Measurements from ENCODE around the gene PALM3. TPM values are rescaled to one million over a fixed set of nuclear protein-coding genes. Genes with fewer than 3 reads are reported as not detected.
"Not testable (repeated sequence)": the region's sequence is repeated elsewhere in the genome, so short reads cannot be mapped to it uniquely, and the experiment has no call there.

PALM3 gene
- total RNA-seq, 1 donor from 2014 or later: 1.7 TPM

DNA sequence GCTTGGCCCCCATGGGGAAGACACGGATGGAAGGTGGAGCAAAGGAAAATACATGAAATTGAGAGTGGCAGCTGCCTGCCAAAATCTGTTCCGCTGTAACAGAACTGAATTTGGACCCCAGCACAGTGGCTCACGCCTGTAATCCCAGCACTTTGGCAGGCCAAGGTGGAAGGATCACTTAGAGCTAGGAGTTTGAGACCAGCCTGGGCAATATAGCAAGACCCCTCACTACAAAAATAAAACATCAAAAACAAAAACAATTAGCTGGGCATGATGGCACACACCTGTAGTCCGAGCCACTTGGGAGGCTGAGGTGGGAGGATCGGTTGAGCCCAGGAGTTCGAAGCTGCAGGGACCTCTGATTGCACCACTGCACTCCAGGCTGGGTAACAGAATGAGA is 9.4 kb downstream of the PALM3 start:
- no peaks in the 10 kb centered on the region for H3K4me1 ChIP-seq
- TF ChIP-seq, protein P1, sequence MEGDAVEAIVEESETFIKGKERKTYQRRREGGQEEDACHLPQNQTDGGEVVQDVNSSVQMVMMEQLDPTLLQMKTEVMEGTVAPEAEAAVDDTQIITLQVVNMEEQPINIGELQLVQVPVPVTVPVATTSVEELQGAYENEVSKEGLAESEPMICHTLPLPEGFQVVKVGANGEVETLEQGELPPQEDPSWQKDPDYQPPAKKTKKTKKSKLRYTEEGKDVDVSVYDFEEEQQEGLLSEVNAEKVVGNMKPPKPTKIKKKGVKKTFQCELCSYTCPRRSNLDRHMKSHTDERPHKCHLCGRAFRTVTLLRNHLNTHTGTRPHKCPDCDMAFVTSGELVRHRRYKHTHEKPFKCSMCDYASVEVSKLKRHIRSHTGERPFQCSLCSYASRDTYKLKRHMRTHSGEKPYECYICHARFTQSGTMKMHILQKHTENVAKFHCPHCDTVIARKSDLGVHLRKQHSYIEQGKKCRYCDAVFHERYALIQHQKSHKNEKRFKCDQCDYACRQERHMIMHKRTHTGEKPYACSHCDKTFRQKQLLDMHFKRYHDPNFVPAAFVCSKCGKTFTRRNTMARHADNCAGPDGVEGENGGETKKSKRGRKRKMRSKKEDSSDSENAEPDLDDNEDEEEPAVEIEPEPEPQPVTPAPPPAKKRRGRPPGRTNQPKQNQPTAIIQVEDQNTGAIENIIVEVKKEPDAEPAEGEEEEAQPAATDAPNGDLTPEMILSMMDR (IDR thresholded peaks at IDR 0.05): no peak
- H3K36me3 ChIP-seq: no peaks in the 10 kb centered on the region
- H3K9me3 ChIP-seq: no peaks in the 10 kb centered on the region
- H3K4me3 ChIP-seq: no peak overlapping the region
- no peak overlapping the region for H3K27ac ChIP-seq
- H3K27me3 ChIP-seq: no peaks in the 10 kb centered on the region
- intact Hi-C loops (cut with DNase I): no loop called here
- no peak for DNase-seq (ENCODE audit: low spot score in 2 of 2)

DNA sequence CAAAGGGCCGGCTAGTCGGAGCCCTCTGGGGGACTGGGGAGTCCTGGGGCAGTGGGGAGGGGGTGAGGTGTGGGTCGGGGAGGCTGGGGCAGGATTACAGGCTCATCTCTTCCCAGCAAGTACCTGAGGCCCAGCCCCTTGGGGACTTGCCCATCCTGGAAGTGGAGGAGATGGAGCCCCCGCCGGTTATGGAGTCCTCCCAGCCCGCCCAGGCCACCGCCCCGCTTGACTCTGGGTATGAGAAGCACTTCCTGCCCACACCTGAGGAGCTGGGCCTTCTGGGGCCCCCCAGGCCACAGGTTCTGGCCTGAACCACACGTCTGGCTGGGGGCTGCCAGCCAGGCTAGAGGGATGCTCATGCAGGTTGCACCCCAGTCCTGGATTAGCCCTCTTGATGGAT is 9.9 kb downstream of the PALM3 start:
- Histone ChIP-seq H3K4me1 (no peaks in the 10 kb centered on the region), H3K27me3 (no peaks in the 10 kb centered on the region), H3K4me3 (no peak overlapping the region), H3K27ac (no peak overlapping the region), H3K9me3 (no peaks in the 10 kb centered on the region), H3K36me3 (no peaks in the 10 kb centered on the region)
- TF ChIP-seq, protein P1 (IDR thresholded peaks at IDR 0.05): no peak
- intact Hi-C loops (cut with DNase I): no loop called here
- no peak for DNase-seq (ENCODE audit: low spot score in 2 of 2)

DNA sequence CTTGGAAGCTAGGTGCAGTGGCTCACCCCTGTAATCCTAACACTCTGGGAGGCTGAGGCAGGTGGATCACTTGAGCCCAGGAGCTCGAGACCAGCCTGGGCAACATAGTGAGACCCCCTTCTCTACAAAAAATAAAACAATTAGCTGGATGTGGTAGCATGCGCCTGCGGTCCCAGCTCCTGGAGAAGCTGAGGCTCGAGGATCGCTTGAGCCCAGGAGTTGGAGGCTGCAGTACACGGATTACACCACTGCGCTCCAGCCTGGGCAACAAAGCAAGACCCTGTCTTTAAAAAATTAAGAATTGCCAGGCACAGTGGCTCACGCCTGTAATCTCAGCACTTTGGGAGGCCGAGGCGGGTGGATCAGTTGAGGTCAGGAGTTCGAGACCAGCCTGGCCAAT is 10.9 kb downstream of the PALM3 start:
- H3K27ac ChIP-seq; H3K36me3 ChIP-seq; H3K4me1 ChIP-seq; H3K4me3 ChIP-seq; intact Hi-C loops (cut with DNase I); H3K27me3 ChIP-seq; H3K9me3 ChIP-seq; DNase-seq (ENCODE audit: low spot score in 2 of 2): not testable (repeated sequence)

DNA sequence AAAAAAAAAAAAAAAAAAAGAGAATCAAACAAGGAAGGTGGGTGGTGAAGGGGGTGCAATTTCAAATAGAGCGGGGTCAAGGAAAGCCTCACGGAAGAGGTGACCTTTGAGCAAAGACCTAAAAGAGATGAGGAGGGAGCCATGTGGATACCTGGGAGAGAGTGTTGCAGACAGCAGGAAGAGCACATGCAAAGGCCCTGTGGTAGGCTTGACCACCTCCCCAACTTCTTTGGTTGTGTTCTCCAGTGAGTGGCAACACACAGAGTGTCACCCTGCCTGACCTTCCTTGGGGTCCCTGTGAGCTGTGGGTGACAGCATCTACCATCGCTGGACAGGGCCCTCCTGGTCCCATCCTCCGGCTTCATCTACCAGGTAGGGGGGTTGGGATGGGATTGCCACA is 11.4 kb downstream of the PALM3 start:
- no peaks in the 10 kb centered on the region for H3K36me3 ChIP-seq
- no peak for DNase-seq (ENCODE audit: low spot score in 2 of 2)
- H3K27me3 ChIP-seq: no peaks in the 10 kb centered on the region
- TF ChIP-seq, protein P1 (IDR thresholded peaks at IDR 0.05): no peak
- H3K27ac ChIP-seq: no peak overlapping the region
- H3K4me3 ChIP-seq: no peak overlapping the region
- intact Hi-C loops (cut with DNase I): no loop called here
- no peaks in the 10 kb centered on the region for H3K9me3 ChIP-seq
- H3K4me1 ChIP-seq: no peaks in the 10 kb centered on the region

DNA sequence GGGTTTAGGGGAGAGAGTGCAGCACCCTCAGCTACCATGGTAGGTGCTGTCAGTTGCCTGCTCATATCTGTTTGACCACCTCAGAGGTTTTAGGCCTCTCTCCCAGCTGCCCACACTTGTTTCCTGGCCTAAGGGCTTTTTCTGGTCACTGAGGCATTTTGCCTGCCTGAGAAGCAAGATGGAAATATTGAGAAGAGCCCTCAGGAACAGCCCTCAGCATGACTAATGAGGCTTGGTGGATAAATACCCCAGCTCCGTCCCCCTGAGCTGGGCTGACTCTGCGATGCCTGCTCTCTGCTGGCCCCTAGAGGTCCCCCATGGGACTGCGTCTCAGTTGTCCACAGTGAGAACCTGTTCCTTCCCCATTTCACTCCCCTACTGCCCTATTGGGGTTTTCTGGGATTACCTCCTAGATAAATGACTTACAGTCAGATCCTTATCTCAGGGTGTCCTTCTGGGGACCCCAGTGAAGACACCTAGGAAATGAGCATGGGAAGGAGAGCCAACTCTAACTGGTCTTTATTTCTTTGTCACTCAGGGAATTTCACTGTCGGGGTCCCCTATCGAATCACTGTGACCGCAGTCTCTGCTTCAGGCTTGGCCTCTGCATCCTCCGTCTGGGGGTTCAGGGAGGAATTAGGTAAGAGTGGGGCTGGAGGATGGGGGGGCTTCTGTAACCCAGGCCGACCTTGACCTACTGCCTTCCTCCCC is 13.3 kb downstream of the PALM3 start:
- Histone ChIP-seq H3K4me3 (no peak overlapping the region), H3K36me3 (no peaks in the 10 kb centered on the region), H3K4me1 (no peaks in the 10 kb centered on the region), H3K9me3 (no peaks in the 10 kb centered on the region), H3K27me3 (no peaks in the 10 kb centered on the region), H3K27ac (no peak overlapping the region)
- DNase-seq (ENCODE audit: low spot score in 2 of 2): no peak
- intact Hi-C loops (cut with DNase I): no loop called here
- TF ChIP-seq, protein P1 (IDR thresholded peaks at IDR 0.05): peak; percentile 41 to 70 (median 63)

DNA sequence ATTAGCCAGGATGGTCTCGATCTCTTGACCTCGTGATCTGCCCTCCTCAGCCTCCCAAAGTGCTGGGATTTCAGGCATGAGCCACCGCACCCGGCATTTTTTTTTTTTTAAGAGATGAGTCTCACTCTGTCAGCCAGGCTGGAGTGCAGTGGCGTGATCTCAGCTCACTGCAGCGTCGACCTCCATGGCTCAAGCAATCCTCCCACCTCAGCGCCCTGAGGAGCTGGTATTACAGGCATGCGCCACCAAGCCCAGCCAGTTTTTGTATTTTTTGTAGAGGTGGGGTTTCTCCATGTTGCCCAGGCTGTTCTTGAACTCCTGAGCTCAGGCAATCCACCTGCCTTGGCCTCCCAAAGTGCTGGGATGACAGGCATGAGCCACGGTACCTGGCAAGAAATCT is 14.0 kb downstream of the PALM3 start:
- intact Hi-C loops (cut with DNase I); H3K9me3 ChIP-seq; H3K4me3 ChIP-seq; DNase-seq (ENCODE audit: low spot score in 2 of 2); H3K27me3 ChIP-seq; H3K27ac ChIP-seq; H3K36me3 ChIP-seq; H3K4me1 ChIP-seq: not testable (repeated sequence)

Measured in ascending aorta (tissue), 2 donors.